Subcutaneous adipose tissue (tissue), 4 donors: ENCODE measurements around the gene DCP1B. TPM values are rescaled to one million over a fixed set of nuclear protein-coding genes. Genes with fewer than 3 reads are reported as not detected.

Experiments
- CTCF ChIP-seq: fragments of 450-650 bp; IDR thresholded peaks from one replicate; pipeline ENCODE4 v1.5.1; 2016; ENCODE audit warnings: low read depth, mild to moderate bottlenecking, control low read depth, antibody characterized with exemption, moderate library complexity
- total RNA-seq, 4 donors: library from RNA; depleted of rRNA; stranded (reverse); fragments of >200 nt; gene quantifications; one replicate each; pipeline ENCODE4 v1.1.0, GENCODE V29; 2016

Gene DCP1B
- total RNA-seq, 4 donors from 2014 or later: 12.4 to 13.2 (median 12.9) TPM

GRCh38 chr12:1931642-1932041 is 72.6 kb downstream of the DCP1B start:
- TF ChIP-seq CTCF: no peak

- no peak for TF ChIP-seq CTCF
These were observed 73.3 kb downstream of the DCP1B start for GRCh38 chr12:1930803-1931597.

GRCh38 chr12:1929985-1930802 is 74.1 kb downstream of the DCP1B start:
- TF ChIP-seq CTCF: no peak

- no peak for TF ChIP-seq CTCF
These were observed 74.8 kb downstream of the DCP1B start for GRCh38 chr12:1929241-1929984.

GRCh38 chr12:1928439-1929121 is 75.7 kb downstream of the DCP1B start:
- TF ChIP-seq CTCF: no peak

GRCh38 chr12:1927751-1928351 is 76.4 kb downstream of the DCP1B start:
- TF ChIP-seq CTCF: no peak
